MM.1S (cell line): ENCODE results near the gene ZBTB44.

Experiments used
- DNase-seq: peaks from one replicate; pipeline ENCODE4 v3.0.0-alpha.2; 2015
- H2AFZ ChIP-seq: fragments of 300-600 bp; sonication (generic); 2 replicates; pipeline ENCODE4 v1.6.0; 2016; ENCODE audit warnings: antibody characterized with exemption, low read length
- H3F3A ChIP-seq: fragments of 300-600 bp; sonication (generic); 2 replicates; pipeline ENCODE4 v1.6.1; 2016; ENCODE audit warnings: mild to moderate bottlenecking, antibody characterized with exemption, low read length, moderate library complexity, mixed read lengths; ENCODE audit not compliant: insufficient read depth
- H3K27ac ChIP-seq: fragments of 300-600 bp; sonication (generic); 2 replicates; pipeline ENCODE4 v1.5.1; 2016; ENCODE audit warnings: mild to moderate bottlenecking, low read length
- H3K27me3 ChIP-seq: fragments of 300-600 bp; sonication (generic); replicated peaks from 2 replicates; pipeline ENCODE4 v1.6.0; 2016; ENCODE audit warnings: low read length; ENCODE audit not compliant: insufficient read depth
- H3K36me3 ChIP-seq: fragments of 300-600 bp; sonication (generic); replicated peaks from 2 replicates; pipeline ENCODE4 v1.6.1; 2016; ENCODE audit warnings: mild to moderate bottlenecking, low read length, mixed read lengths; ENCODE audit not compliant: insufficient read depth
- H3K4me1 ChIP-seq: fragments of 300-600 bp; sonication (generic); 2 replicates; pipeline ENCODE4 v1.6.1; 2016; ENCODE audit warnings: low read length, mixed read lengths
- H3K4me2 ChIP-seq: fragments of 300-600 bp; sonication (generic); 2 replicates; pipeline ENCODE4 v1.6.0; 2016; ENCODE audit warnings: low read depth, low read length
- H3K4me3 ChIP-seq: fragments of 300-600 bp; sonication (generic); 2 replicates; pipeline ENCODE4 v1.5.1; 2016; ENCODE audit warnings: low read length, mixed read lengths
- H3K79me2 ChIP-seq: fragments of 300-600 bp; sonication (generic); 2 replicates; pipeline ENCODE4 v1.6.1; 2016; ENCODE audit warnings: mixed run types, low read length, mixed read lengths
- H3K9ac ChIP-seq: fragments of 300-600 bp; sonication (generic); 2 replicates; pipeline ENCODE4 v1.6.1; 2016; ENCODE audit warnings: low read length, mixed read lengths
- H3K9me2 ChIP-seq: fragments of 300-600 bp; sonication (generic); replicated peaks from 2 replicates; pipeline ENCODE4 v1.6.1; 2016; ENCODE audit warnings: mild to moderate bottlenecking, low read length, mixed read lengths; ENCODE audit not compliant: insufficient read depth
- H3K9me3 ChIP-seq: fragments of 300-600 bp; sonication (generic); replicated peaks from 2 replicates; pipeline ENCODE4 v1.6.1; 2016; ENCODE audit warnings: mild to moderate bottlenecking, low read length, mixed read lengths; ENCODE audit not compliant: insufficient read depth
- H4K20me1 ChIP-seq: fragments of 300-600 bp; sonication (generic); 2 replicates; pipeline ENCODE4 v1.6.1; 2016; ENCODE audit warnings: mild to moderate bottlenecking, low read length, moderate library complexity, mixed read lengths; ENCODE audit not compliant: insufficient read depth
- CTCF ChIP-seq: fragments of 300-600 bp; sonication (generic); IDR thresholded peaks from 2 replicates; pipeline ENCODE4 v1.5.1; 2016; ENCODE audit warnings: antibody characterized with exemption, low read length, mixed read lengths
- EZH2 ChIP-seq: fragments of 300-600 bp; sonication (generic); optimal IDR thresholded peaks from 2 replicates; pipeline ENCODE3; 2017; ENCODE audit warnings: low read depth, mild to moderate bottlenecking, antibody characterized with exemption, low read length, mixed read lengths
- EZH2phosphoT487 ChIP-seq: fragments of 300-600 bp; sonication (generic); IDR thresholded peaks from 2 replicates; pipeline ENCODE4 v1.6.1; 2018; ENCODE audit warnings: antibody characterized with exemption, low read length

Gene ZBTB44

DNA sequence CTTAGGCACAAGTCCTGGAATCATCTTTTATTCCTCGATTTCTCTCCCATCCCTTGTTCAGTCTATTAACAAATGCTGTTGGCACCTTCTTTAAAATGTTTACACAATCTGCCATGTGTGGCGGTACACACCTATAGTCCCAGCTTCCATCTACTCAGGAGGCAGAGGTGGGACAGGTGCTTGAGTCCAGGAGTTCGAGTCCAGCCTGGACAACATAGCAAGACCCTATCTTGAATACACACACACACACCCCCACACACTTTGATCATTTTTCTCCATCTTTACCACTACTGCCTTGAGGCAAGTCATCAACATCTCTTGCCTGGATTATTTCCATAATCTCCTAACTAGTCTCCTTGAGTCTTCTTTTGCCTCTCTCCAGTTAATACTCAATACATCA lies 13.7 kb upstream of the ZBTB44 start:
- Histone ChIP-seq H3K9me3 (no peaks in the 10 kb centered on the region), H3K36me3 (no peaks in the 10 kb centered on the region), H3K9ac (no peak overlapping the region), H2AFZ (no peak overlapping the region), H3K4me3 (no peak overlapping the region), H3K4me2 (no peak overlapping the region), H3K27ac (no peak overlapping the region), H3K27me3 (no peaks in the 10 kb centered on the region), H3K79me2 (no peaks in the 10 kb centered on the region), H3K4me1 (no peaks in the 10 kb centered on the region), H4K20me1 (no peaks in the 10 kb centered on the region), H3K9me2 (no peaks in the 10 kb centered on the region), H3F3A (no peaks in the 10 kb centered on the region)
- no peak for TF ChIP-seq EZH2
- no peak for TF ChIP-seq EZH2phosphoT487
- TF ChIP-seq CTCF = no peak
- DNase-seq = no peak

- Histone ChIP-seq H3K4me3 (no peak overlapping the region), H3K4me2 (no peak overlapping the region), H3F3A (no peaks in the 10 kb centered on the region), H2AFZ (no peak overlapping the region), H3K9ac (no peak overlapping the region), H3K27me3 (no peaks in the 10 kb centered on the region), H3K4me1 (no peaks in the 10 kb centered on the region), H4K20me1 (no peaks in the 10 kb centered on the region), H3K9me2 (no peaks in the 10 kb centered on the region), H3K27ac (no peak overlapping the region), H3K9me3 (no peaks in the 10 kb centered on the region), H3K79me2 (no peaks in the 10 kb centered on the region), H3K36me3 (no peaks in the 10 kb centered on the region)
- TF ChIP-seq EZH2phosphoT487 (no peak), EZH2 (no peak), CTCF (no peak)
- no peak for DNase-seq
These were observed 13.0 kb upstream of the ZBTB44 start for GRCh38 chr11:130327716-130328115.

DNA sequence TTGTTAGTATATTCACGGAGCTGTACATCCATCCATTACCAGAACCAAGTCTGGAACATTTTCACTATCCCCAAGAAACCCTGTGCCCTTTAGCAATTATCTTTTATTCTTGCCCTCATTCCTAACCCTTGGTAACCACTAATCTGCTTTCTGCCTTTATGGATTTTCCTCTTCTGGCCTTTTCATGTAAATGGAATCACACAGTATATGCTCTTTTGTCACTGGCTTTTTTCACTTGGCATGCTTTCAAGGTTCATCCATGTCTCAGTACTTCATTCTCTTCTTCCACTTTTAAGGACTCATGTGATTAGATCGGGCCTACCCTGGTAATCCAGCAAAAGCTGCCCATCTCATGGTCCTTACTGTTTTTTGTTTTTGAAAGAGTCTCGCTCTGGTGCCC lies 11.0 kb upstream of the ZBTB44 start:
- no peak overlapping the region for H3K4me3 ChIP-seq
- H3K36me3 ChIP-seq = no peaks in the 10 kb centered on the region
- no peaks in the 10 kb centered on the region for H3K27me3 ChIP-seq
- no peak overlapping the region for H3K4me2 ChIP-seq
- H4K20me1 ChIP-seq = no peaks in the 10 kb centered on the region
- H3F3A ChIP-seq = no peaks in the 10 kb centered on the region
- DNase-seq = no peak
- H3K27ac ChIP-seq = no peak overlapping the region
- H3K9me2 ChIP-seq = no peaks in the 10 kb centered on the region
- no peak overlapping the region for H3K9ac ChIP-seq
- H3K9me3 ChIP-seq = no peaks in the 10 kb centered on the region
- no peaks in the 10 kb centered on the region for H3K79me2 ChIP-seq
- H2AFZ ChIP-seq = no peak overlapping the region
- no peaks in the 10 kb centered on the region for H3K4me1 ChIP-seq
- no peak for TF ChIP-seq EZH2
- no peak for TF ChIP-seq EZH2phosphoT487
- TF ChIP-seq CTCF = no peak
